GM19025 (cell line): ENCODE data around the gene SLC25A14.
"Not testable (repeated sequence)": the region's sequence is repeated elsewhere in the genome, so short reads cannot be mapped to it uniquely, and the experiment has no call there.

ENCODE experiments used
- ATAC-seq: cut with Tn5 transposase; IDR thresholded peaks from one replicate; pipeline ENCODE4 v1.9.1; 2021; ENCODE audit warnings: mild to moderate bottlenecking, low read depth, moderate library complexity; ENCODE audit not compliant: unreplicated experiment

Gene SLC25A14

DNA sequence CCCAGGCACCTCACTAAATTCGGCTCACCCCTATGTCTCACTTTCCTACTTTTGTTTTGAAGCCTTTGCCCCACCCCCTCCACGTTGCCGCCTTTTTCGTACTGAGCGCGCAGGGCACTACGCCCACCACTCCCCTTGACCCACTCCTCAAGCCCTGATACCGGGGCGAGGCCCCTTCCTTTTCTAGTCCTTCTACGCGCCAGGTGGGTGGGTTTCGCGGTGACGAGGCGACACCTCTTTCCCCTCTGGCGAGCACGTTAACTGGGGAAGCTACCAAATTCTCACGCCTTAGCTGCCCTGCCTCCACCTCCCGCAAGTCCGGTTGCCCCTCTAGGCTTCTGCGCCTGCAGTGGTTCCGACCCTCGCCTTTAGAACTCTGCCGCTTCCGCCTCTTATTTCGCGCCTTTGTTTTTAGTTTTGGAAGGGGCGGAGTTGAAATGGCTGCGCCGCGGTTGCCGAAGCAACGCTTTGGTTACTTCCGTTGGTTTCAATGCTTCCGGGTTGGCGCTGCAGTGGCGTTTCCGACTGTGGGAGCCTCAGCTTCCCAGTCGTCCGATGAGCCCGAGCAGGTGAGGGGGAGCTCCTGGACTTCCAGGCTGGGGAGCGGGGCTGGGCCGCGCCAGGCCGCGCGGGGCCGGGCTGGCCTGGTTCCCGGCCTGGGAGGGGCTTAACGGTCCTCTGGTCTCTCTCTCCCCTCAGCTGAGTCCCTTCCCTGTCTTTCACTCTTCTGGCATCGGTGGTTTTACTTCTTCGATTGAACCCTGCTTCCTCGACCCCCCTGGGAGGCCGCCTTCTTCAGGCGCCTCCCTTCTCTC lies at the start of gene SLC25A14:
TSS of gene SLC25A14 (plus strand) at position 512 of the 815 bp plus-strand sequence. CDS start 360 bp downstream, outside the sequence.
- ATAC-seq, result peak; percentile 96

- ATAC-seq, result no peak
Observed at GRCh38 chrX:130295519-130296296, 44.0 kb upstream of the SLC25A14 start.

- ATAC-seq, result no peak
Observed at GRCh38 chrX:130296297-130296678, 43.4 kb upstream of the SLC25A14 start.

GRCh38 chrX:130296743-130297142 lies 43.0 kb upstream of the SLC25A14 start:
- ATAC-seq, result no peak

GRCh38 chrX:130299279-130300009 lies 40.3 kb upstream of the SLC25A14 start:
- no peak for ATAC-seq

- ATAC-seq, result no peak
Observed at GRCh38 chrX:130300010-130300282, 39.8 kb upstream of the SLC25A14 start.

DNA sequence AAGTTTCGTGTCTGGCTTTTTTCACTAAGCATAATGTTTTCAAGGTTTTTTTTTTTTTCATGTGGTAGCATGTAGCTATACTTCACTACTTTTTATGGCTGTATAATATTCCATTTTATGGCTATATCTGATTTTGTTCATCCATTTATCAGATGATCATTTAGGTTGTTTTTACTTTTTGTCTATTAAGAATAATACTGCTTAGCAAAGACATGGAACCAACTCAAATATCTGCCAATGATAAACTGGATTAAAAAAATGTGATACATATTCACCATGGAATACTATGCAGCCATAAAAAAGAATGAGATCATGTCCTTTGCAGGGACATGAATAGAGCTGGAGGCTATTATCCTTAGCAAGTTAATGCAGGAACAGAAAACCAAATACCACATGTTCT lies 38.3 kb upstream of the SLC25A14 start:
- ATAC-seq, result no peak

- ATAC-seq, result no peak
Observed at GRCh38 chrX:130301977-130302376, 37.7 kb upstream of the SLC25A14 start.

DNA sequence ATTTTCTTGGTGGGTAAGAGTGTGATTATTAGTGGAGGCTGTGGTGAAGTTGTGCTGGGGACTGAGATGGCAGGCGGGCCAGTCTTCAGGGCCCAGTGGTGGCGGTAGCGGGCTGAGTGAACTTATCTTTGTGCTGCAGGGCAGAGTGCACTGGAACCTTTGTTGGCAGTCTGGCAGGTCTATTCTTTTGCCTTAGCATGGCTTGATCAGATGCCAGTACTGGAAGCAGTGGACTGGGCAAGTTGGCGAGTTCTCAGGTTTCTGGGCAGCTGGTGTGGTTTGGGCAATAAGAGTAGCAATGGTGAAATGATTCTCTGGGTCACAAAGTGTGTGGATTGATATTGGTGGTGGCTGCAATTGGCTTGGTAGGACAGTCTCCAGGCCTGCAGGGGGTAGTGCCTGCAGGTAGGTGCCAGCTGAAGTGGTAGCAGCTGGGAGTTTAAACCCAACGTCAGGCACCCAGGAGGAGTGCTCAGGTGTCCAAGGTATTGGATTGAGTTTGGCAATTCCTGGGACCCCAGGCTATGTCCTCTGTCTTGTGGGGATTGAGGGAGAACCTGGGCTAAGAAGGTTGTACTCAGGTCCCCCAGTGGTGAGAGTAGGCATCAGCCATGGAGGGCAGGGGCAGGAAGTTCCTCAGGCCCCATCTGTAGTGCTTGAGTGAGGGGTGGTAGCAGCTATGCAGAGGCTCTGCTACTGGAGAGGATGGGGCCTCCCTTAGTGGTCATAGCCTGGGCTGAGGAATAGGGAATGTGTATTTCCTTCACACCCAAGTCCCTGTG lies 34.9 kb upstream of the SLC25A14 start:
- no peak for ATAC-seq

- ATAC-seq, result not testable (repeated sequence)
Observed at GRCh38 chrX:130319886-130320285, 19.8 kb upstream of the SLC25A14 start.

DNA sequence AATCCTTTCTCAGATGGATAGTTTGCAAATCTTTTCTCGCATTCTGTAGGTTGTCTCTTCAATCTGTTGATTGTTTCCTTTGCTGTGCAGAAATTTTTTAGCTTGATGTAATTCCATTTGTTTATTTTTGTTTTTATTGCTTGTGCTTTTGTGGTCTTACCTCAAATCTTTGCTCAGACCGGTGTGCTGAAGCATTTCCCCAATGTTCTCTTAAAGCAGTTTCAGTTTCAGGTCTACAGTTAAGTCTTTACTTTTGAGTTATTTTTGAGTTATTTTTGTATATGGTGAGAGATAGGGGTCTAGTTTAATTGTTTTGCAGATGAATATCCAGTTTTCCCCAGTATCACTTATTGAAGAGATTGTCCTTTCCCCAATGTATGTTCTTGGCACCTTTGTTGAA lies 18.2 kb upstream of the SLC25A14 start:
- no peak for ATAC-seq

DNA sequence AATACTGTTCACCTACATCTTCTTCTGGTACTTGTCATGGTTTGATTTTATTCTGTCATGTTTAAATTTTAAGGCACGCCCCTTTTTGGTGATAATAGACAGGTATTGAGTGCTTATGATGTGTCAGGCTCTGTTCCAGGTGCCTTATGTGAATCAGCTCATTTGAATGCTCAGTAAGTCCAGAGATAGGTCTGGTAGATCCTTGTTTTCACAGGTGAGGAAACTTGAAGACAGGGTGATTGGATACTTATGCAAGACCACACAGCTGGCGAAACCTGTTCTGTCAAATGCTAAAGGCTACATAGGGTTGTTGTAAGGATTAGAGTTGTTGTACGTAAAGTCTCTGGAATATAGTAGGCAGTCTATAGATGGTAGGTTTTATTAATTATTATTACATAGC lies 9.6 kb upstream of the SLC25A14 start:
- ATAC-seq, result no peak

GRCh38 chrX:130330706-130331105 lies 9.0 kb upstream of the SLC25A14 start:
- no peak for ATAC-seq

- ATAC-seq, result no peak
Observed at GRCh38 chrX:130336531-130336930, 3.2 kb upstream of the SLC25A14 start.

DNA sequence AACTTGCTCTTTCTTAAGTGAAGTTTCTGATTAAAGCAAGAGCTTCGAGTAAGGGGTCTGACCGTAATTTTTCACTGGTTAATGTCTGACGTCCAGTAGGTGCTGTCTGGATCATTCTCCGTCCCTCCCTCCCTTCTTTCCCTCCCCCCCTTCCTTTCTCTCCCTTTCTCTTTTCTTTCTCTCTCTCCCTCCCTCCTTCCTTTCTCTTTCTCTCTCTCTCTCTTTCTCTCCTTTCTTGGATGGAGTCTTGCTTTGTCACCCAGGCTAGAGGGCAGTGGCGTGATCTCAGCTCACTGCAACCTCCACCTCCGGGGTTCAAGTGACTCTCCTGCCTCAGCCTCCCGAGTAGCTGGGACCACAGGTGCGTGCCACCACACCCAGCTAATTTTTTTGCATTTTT lies 850 bp upstream of the SLC25A14 start:
- not testable (repeated sequence) for ATAC-seq

DNA sequence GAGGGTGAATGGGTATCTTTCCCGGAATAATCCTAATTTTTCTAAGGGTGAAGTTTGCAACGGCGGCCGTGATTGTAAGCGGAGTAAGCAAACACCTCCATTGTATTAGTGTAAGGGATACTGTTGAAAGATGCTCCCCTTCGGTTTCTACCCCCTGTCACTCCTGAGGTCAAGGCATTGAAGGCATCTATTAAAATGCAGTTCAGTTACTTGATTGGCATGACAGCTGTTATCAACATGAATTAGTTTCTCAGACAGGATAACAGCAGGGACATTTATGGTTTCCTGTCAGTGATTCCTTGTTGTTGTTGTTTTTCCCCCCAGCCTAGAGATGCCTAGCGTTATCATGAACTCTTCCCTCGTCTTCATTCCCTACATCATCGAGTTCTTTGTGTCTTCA lies 552 bp downstream of the SLC25A14 start:
- ATAC-seq, result no peak

DNA sequence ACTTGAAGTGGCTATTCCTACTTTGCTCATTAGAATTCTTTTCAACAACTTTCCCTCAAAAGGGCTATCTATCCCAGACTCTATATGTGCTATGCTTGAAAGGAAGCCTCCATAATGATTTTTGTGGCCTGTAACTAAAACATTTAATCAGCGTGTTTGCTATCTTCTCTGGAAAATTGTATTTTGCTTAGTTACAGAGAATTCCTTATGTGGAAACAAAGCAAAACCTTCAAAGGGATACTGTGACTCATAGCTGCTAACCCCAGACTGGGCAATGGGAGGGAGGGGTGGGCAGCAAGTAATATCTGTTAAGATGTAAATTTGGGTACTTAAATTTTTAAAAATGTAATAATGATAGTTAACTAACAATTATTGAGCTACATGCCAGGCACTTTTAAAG lies 3.7 kb downstream of the SLC25A14 start:
- no peak for ATAC-seq

- no peak for ATAC-seq
Observed at GRCh38 chrX:130347321-130347720, 7.6 kb downstream of the SLC25A14 start.

DNA sequence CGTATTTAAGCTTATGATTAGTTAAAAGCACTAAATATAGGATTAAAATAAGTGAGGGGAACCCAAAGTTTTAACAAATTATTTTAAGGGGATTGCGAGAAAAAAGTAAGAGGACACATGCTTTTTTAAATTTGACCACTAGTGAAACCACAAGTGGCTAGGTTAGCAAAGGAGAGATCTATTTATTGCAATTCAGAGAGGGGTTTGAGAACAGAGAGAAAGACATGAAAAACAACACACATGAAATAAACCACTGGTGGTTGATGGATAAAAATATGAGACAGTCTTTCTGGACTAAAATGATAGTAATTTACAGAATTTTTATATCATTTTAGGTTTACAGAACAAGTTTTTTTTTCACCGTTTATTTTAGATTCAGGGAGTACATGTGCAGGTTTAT lies 11.8 kb downstream of the SLC25A14 start:
- no peak for ATAC-seq

DNA sequence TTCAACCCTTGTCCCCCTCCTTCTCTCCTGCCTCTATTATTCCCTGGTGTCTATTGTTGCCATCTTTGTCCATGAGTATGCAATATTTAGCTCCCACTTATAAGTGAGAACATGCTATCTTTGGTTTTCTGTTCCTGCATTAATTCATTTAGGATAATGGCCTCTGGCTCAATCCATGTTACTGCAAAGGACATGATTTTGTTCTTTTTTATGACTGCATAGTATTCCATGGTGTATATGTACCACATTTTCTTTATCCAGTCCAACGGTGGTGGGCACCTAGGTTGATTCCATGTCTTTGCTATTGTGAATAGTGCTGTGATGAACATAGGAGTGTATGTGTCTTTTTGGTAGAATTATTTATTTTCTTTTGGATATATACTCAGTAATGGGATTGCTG lies 12.3 kb downstream of the SLC25A14 start:
- not testable (repeated sequence) for ATAC-seq

DNA sequence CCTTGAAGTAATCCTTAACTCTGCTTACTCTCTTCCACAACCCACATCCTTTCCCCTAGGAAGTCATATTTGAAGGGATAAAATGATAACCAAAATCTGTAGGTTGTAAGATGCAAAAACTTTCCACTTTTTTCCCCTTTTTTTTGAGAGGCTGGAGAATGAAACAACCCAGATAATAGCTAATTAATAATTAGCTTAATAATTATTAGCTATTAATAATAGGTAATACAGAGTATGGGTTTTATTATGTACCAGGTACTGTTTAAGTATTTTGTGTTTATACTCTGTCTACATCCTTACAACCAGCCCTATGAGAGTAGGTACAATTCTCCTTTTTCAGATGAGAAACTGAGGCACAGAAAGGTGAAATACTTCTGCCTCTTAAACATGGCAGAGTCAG lies 36.4 kb downstream of the SLC25A14 start:
- ATAC-seq, result no peak
